ENCODE measurements around the gene MORN1.
"Not testable (repeated sequence)": the region's sequence is repeated elsewhere in the genome, so short reads cannot be mapped to it uniquely, and the experiment has no call there.

Gene MORN1

GRCh38 chr1:2335721-2336455, 55.5 kb downstream of the MORN1 start:
- DNase-seq (ENCODE audit: low read depth): no peak

DNA sequence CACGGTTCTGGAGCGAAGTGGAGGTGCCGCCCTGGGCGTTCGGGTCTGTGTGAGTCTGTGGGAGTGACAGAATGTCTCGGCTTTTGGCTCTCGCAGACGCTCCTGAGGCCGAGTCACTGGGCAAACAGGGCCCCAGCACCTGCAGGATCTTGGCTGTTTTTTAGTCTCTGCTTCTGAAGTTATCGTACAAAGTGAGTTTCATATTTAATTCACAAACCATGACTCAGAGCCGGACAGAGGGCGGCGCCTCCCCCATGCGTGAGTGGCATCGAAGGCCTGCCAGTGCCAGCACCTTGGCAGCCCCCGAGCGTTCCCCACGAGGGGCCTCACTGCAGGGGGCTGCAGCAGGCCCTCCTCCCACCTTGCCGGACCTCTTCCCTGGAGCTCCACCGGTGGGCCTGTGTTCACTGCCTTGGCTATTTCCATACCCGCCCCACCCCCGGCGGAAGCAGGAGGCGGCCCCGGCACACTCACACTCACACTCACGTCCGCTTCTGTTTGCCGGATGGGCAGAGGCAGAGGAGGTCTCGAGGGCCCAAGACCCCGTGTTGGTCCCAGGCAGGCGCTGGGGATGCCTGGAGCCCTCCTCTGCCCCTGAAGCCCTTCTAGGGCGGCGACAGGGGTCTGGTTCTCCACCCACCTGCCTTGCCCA, 56.3 kb downstream of the MORN1 start:
- no peak for DNase-seq (ENCODE audit: low read depth)

DNA sequence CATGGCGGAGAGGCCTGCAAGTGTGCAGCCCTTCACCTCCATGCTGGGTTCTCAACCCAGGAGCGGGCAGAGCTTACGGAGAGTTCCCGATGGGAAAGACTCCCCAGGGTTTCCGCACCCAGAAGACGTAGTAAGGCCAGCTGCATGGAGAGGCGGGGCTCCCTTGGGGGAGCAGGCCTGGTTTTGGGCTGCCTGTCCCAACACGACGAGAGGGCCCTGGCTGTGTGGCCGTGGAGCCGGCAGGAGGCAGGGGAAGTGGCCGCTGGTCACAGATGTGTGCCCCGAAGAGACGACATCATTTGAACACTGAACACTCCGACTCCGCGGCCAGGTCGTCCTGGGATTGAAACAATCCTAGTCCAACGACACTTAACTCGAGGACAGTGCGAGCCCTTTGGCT, 57.0 kb downstream of the MORN1 start:
- no peak for DNase-seq (ENCODE audit: low read depth)

DNA sequence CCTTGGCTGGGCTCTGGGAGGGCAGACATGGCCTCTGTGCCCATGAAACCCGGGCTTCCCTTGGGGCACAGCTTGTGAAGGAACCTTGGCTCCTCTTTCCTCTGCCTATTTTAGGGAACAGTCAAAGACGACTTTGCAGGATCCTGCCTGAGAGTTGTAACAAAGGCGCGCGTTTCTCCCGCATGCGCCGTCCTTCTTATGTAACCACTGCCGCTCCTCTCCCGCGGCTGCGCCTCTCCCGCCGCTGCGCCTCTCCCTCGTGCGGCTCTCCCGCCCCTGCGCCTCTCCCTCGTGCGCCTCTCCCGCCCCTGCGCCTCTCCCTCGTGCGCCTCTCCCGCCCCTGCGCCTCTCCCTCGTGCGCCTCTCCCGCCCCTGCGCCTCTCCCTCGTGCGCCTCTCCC, 59.8 kb downstream of the MORN1 start:
- not testable (repeated sequence) for DNase-seq (ENCODE audit: low read depth)

GRCh38 chr1:2331200-2331544, 60.2 kb downstream of the MORN1 start:
- DNase-seq (ENCODE audit: low read depth): no peak

DNA sequence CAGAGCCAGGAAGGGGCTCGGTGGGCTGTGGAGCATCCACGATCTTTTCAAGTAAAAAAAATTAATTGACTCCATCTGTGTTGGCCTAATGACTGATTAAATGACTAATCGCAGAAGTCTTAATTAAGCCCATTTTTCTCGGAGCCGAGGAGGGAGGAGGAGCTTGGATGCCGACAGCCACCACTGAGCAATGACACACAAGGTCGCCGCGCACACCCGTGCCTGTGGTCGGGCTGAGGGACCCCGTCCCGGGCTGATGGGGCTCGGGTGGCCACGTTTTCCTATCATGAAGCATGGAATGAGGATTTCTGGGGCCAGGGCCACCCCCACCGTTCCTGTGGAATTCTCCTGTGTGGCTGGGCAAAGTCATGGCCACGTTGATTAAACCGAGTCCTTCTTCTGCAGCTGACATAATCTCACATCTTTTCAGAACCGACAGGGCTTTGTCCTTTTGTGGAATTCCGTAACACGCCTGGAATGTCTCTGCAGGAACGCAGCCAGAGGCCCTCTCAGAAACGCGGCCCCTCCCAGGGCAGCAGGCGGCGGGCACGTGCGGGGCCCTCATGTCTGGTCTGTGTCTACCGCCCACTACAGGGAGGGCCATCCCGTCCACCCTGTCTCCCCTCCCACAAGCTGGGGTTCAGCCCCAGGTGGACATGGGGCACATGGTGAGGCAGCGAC, 60.7 kb downstream of the MORN1 start:
- DNase-seq (ENCODE audit: low read depth): no peak

DNA sequence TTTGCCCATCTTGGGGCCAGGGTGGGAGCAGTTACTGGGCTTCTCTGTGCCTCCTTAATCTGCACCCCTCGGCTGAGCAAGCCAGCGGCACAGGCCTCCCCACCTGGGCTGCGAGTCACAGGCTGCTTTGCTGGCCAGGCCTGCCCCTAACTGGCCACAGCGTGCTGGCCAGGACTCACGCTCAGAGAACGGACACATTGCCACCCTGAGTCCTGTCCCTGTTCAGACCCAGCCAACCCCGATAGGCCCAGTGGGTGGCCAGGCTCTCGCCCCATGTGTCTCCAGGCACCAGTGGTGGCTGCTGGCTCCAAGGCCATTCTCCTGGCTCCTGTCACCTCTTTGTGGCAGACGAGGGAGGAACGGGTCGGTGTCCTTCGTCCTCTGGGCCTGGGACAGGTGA, 61.3 kb downstream of the MORN1 start:
- no peak for DNase-seq (ENCODE audit: low read depth)

GRCh38 chr1:2328676-2329455, 62.5 kb downstream of the MORN1 start:
- no peak for DNase-seq (ENCODE audit: low read depth)

- no peak for DNase-seq (ENCODE audit: low read depth)
Measured at GRCh38 chr1:2327841-2328240, 63.5 kb downstream of the MORN1 start.

DNA sequence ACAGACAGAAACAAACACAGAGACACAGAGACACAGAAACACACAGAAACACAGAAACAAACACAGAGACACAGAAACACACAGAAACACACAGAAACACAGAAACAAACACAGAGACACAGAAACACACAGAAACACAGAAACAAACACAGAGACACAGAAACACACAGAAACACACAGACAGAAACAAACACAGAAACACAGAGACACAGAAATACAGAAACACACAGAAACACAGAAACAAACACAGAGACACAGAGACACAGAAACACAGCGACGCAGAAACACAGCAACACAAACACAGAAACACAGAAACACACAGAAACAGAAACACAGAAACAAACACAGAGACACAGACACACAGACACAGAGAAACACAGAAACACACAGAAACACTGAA, 64.2 kb downstream of the MORN1 start:
- DNase-seq (ENCODE audit: low read depth): not testable (repeated sequence)

DNA sequence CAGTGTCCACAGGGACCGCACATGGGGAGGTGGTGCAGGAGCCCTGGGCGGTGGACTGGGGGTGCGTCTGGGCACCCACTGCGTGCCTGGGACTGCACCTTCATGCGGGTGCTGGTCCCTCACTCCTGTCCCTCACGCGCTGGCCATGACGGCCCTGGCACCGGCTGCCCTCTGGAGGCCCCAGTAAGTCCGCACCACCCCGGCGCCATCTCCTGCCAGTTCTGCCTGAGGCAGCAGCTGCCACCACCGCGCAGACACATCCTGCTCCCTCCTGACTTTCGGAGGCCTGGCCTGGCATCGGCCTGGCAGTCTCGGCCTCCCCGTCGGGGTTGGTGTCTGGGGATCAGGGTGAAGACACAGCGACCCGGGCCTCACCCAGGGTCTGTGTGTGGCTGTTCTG, 64.8 kb downstream of the MORN1 start:
- no peak for DNase-seq (ENCODE audit: low read depth)

GRCh38 chr1:2324553-2325366, 66.6 kb downstream of the MORN1 start:
- DNase-seq (ENCODE audit: low read depth): no peak

DNA sequence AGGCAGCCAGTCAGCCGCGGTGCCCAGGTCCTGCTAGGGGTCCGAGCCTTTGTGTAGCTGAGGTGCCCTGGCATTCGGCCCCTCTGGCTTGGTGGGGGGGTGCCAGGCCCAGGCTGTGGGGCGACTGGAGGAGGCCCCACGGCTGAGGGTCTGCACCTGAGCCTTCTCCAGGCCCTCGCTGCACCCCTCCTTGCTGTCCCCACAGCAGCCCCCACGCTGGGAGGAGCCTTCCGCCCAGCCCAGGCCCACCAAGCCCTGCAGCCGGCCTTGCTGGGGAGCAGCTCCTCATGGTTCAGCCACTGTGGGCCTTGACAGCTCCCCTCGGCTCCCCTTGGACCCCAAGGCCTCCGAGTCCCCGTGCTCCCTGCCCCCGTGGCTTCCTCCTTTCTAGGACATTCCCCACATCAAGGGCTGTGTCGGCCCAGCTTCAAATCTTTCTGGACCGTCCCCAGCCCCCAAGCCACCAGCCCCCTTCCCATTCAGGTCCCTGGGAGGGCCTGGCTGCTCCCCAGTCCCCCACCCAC, 67.8 kb downstream of the MORN1 start:
- no peak for DNase-seq (ENCODE audit: low read depth)

- DNase-seq (ENCODE audit: low read depth): no peak
Measured at GRCh38 chr1:2322581-2323211, 68.7 kb downstream of the MORN1 start.

DNA sequence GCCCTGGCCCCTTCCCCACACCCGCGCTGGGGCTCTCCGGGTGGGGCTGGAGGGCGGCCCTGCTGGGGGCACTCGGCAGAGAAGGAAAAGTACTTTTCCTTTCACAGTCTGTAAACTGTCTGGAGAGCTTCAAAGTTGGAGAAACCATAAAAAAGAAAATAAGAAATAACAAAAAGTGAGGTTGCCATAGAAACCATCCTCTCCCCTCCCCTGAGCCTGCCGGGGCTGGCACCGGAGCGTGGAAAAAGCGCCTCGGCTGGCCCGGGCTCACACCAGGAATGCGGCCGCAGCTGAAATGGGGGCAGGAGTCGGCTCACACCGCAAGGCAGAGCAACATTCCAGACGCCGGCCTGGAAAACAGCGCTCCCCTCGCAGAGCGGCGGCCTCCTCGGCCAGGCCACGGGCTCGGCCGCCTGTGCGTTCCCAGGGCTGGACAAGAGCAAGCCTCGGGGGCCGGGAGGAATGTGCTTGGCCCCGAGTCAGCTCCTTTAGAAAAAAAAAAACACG, 69.2 kb downstream of the MORN1 start:
- no peak for DNase-seq (ENCODE audit: low read depth)

DNA sequence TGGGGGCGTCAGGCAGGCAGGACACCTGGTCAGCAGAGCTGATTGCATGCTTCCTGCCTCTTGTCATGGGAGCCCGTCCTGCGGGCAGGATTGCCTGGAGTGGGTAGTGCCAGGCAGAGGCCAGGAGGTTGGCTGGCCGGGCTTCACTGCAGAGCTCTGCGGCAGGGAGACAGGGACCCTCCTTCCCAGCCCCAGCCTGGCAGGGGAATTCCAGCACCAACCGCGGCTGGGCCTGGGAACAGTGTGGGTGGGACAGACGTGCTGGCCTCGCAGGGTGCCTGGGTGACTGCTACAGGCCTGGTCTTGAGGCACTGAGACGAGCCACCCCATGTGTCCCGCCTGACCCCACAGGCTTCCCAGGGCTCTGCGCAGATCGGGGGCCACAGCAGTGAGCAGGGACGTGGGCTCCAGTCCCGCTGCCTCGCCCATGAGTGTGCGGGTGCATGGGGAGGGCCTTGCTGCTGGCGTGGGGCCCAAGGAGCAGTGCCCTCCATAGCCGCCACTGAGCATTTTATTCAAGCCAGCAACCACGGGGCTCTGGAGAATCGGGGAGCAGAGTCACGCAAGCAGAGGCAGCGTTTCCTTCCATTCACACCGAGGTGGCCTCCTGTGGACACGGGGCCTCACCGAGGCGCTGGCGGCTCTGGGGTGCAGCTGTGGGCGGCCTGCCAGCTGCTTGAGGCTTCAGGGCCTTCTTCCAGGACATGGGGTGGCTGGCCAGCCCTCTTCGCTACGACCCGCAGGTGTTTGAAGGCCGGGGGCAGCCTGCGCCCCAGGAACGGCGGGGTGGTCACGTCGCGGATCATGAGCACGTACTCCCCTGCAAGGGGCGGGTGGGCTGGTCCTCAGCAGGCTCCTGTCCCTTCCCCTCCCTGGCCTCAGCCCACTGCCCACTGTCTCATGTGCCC, 70.3 kb downstream of the MORN1 start:
- no peak for DNase-seq (ENCODE audit: low read depth)

GRCh38 chr1:2320006-2320405, 71.3 kb downstream of the MORN1 start:
- no peak for DNase-seq (ENCODE audit: low read depth)

DNA sequence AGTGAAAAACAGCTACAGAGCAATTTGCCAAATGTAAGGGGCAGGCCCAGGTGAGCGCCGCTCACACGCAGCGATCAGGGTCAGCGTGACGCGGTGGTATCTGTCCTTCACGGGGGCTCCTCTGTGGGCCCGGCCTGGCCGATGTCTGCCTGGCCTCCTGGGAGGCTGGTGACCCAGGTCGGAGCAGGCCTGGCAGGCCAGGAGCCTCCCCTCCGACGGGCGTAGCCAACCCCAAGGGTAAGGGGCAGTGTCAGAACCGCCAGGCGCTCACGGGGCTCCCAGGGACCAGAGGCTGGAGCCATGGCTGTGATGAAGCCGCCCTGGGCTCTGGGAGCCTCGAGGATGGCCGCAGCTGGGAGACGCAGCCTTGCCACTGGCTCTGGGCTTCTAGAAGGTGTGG, 72.1 kb downstream of the MORN1 start:
- DNase-seq (ENCODE audit: low read depth): no peak

All from stimulated activated CD4-positive, alpha-beta T cell treated with anti-CD3 and anti-CD28 coated beads, Interleukin-2, amount 100 ng/mL, for 4 hours (primary cell).